Pulmonary artery endothelial cell (primary cell): Measurements from ENCODE around the gene FHDC1. TPM values are rescaled to one million over a fixed set of nuclear protein-coding genes. Genes with fewer than 3 reads are reported as not detected.

Source experiments
- DNase-seq: peaks from one replicate; pipeline ENCODE4 v3.0.0-alpha.2; 2011; ENCODE audit warnings: low read depth, low spot score
- total RNA-seq: library from RNA; depleted of rRNA; stranded (reverse); fragments of >200 nt; gene quantifications from 2 replicates; pipeline ENCODE4 v1.2.3, GENCODE V29; 2014

Gene FHDC1
- total RNA-seq, 1 donor from 2014 or later: under 0.01 TPM

DNA sequence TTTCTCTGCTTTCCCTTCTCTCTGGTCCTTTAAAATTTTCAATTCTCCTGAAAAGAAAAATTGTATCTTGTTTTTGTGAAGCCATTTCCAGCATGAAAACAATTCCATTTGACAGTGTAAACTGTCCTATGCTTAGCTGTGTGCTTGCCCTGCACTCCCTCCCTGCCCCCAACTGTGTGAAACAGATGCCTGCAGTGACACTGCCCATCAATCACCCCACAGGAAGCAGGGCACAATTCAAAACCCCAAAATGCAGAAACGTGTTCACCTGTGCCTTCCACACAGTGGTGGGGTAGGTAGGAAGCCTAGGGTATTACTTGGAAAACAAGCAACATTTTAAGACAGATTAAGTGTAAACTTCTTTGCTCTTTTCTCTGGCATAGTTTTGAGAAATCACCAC is 6.2 kb upstream of the FHDC1 start:
- no peak for DNase-seq

DNA sequence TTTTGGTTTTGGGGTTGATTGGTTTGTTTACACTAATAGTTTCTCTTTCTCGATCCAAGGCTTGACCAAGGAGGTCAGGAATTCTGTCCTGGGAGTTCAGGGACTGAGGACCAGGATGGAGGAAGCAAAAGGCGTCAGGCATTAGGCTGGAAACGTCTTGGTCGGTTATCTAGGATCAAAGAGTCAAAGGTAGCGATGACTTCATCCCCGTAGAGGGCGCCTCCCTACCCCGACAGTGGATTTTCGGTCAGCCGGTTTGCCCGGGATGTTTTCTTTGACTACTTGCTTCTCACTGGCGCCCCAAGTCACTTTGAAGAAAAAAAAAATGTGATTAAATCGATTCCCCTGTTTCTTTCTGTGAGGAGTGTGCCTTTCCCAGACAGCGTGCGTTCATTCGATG is 980 bp upstream of the FHDC1 start:
- DNase-seq: no peak

DNA sequence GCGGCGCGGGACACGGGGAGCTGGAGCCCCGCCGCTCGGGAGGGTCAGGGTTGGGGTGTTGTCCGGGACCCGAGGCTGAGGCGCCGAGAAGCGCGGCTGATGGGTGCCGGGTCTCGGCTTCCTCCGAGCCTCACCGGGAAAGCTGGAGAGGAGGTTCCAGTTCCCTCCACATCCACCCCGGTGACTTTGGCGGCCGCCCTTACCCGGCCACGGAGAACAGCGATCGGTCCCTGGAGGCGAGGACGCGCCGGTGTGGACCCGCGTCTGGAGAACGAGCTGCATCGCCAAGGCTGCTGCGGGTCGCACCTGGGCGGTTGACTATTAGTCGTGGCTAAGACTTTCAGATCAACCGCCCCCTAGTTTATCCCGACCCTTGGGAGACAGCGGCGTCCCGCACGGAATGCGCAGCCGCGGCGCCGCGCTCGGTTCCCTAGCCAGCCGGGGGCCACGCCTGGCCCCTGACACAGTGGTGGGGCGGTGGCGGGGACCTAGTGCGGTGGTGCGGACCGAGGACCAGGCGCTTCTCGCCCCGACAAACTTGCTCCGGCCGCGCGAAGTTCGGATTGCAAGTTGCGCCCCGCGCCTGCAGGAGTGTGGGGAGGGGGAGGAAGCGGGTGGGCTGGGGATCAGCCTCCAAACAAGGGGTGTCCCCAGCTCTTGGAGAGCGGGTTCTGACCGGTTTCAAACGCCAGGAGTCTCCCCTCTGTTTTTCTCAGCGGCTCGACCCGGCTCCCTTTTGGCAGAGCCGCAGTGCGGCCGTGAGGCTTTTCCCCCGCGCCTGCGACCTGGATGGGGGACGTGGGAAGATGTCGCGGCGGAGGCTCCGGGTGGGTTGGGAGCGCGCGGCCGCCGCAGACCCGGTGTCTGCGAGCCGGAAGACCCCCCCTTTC is 568 bp downstream of the FHDC1 start:
- DNase-seq: no peak

DNA sequence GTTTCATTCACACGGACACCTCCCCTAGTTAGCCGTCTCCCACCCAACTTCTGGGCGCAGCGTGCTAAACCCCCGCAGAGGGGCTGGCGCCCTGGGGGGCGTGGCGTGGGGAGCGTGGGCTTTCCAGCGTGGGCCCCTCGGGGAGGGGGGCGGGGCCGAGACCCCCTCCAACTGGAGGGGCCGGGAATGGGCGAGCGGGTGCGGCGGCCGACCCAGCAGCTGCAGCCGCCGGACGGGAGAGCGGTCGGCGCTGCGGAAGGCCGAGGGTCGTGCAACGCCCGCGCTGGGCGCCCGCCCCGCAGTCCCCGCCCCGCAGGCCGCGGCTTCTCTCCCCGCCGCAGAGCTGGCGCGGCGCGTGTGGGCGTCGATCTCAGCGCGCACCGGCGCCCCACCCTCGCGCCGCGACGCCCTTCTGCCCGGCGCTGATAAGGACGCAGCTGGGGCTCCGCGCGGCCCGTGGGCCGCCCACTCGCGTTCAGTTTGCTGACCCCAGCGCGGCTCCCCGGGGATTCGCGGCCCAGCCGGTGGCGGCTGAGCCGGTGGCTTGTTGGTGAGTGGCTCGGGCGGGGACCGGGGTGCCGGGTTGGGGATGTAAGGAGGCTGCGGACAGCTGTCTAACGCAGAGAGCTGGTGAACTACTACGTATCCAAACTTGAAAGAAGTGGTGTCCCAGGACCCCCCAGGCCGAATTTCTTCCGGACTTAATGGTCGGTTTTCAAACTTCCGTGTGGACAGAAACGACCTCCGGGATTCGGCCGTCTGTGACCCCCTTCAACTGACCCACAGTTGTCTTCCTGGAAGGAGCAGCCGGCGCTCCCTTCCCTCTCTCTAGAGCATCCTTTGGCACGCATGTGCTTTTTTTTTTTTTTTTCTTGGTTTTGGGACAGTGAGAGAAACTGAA is 1.5 kb downstream of the FHDC1 start:
- no peak for DNase-seq

DNA sequence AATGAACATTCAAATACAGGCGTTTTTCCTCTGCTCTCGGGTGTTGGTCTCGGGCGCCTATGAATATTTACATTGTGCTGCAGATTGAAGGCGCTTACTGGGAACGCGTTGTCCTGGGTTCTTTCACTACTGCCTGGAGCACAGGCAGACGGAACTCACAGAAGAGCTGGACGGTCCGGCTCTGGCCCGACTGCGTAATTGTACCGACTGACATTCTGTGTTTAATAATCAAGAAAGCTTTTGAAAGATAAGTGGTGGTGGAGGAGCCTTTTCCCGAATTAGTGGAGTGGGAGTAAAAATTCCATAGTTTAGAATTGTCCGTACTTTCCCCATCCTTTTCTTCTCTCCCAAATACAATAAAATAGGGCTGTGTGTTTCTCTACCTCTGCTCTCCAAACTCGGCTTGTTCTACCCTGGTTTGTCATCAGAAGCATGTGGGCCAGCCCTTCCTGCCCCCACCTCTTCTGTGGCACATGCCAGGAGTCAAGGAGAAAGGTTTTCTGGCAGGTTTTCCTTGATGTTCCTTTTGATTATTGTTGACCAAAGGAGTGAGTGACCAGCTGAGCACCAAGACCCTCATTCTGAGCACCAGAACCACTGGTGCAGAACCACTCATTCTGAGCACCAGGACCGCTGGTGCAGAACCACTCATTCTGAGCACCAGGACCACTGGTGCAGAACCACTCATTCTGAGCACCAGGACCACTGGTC is 2.3 kb downstream of the FHDC1 start:
- DNase-seq: no peak

DNA sequence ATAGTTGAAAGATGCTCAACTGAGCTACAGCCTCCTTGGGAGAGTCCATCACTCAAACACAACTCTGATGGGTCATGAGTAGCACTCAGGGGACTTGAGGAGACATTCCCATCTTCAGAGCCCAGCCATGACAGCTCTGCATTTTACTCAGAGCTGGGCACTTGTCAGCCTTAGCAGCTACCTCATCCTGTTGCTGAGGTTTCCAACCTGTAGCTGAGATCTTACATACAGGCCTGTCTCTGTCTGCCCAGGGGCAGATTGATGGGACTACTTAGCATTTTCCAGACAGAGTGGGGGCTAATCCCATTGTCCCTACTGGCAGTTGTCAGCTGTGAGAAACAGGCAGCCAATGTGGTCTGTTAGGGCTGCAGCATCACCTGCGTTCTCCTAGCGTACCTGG is 3.5 kb downstream of the FHDC1 start:
- DNase-seq: no peak

DNA sequence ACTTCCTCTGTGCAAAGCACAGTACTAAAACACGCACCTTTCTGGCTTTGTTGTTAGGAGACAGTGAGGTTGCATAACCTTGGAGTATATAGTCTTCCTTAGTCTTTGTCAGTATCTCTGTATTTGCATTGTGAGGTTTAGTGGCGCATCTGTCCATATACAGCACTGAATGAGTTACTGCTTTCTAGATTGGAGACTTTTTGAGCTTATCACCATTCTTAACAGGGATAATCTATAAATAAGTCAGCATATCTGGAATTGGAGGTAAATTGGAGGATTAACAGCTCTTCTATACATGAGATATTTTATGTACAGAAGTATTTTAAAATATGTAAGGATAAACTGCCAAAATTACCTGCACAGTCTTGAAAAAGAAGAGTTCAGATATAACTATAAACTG is 4.3 kb downstream of the FHDC1 start:
- no peak for DNase-seq

DNA sequence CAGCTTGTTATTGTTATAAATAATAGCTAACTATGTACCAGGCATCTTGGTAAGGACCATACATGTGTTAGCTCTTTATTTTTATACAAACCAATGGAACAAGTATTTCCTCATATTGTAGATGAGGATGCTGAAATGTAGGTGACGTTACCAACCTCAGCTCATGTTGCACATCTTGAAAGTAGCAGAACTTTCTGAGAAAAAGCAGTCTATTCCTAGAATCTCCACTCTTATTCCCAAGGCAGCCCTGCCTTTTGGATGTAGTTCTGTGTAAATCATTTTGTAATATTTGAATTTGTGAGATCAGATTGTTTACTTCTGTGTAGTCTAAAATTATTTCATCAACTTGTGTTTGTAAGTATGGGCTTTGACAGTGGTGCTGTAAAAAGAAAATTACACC is 5.3 kb downstream of the FHDC1 start:
- no peak for DNase-seq

DNA sequence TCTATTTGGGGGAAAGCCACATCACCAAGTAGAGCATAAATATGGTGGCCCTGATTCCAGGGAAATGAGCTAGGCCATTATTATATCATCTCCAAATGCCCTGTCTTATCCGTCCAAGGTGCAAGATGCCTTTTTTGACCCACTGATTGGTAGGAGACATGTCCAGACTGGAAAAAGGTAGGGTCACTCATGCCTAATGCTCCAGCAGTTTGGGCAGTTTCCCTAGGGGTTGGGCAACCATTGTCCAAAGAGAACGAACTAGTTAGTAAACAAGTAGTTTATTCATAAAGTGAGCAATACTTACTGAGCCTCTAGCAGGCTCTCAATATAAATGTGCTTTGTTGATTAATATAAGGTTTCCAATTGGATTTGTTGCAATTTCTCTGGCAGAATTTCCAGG is 6.2 kb downstream of the FHDC1 start:
- no peak for DNase-seq

DNA sequence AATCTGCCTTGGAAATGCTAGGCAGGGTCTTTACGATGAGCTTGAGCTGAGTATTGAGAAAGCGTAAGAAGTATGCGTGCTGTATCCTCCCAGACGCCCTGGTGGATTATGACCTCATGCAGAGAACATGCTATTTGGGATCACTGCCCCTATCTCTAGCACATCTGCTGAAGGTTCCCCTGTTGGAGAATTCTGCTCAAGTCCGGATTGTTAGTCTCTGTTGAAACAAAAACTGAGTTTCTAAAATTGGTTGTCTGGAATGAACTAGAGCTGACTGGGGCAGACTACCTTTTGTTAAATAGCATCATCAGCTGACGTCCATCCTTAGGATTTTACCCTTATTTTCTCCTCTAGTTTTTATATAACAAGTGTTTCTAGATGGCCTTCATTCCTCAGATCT is 7.5 kb downstream of the FHDC1 start:
- DNase-seq: no peak

DNA sequence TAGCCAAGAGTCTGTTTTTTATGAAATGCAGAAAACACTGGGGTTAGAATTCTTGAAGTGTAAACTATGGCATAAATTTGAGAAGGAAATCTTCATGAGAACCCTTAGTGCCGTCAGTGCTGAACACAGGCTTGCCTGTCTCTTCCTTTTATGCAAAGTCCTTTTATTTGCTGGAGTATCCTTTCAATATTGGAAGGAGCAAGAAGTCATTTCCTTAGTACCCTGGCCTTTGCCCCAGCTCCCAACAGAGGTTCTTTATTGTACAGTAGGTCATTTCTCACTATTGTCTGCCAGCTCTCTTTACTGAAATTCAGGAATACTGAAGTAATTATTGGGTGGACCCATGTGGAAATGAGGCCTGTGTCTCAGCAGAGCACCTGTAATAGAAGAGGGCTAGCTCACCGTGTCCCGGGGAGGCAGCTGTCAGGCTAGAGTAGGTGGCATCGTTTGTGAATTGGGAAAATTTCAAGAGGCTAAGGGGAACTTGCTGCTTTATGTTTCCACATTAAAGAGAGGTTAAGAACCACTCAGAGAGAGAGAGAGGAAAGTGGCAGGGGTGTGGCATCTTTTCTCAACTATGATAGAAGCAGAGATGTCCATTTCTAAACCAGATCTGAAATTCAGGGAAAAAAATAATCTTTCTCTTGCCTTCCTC is 8.7 kb downstream of the FHDC1 start:
- no peak for DNase-seq

DNA sequence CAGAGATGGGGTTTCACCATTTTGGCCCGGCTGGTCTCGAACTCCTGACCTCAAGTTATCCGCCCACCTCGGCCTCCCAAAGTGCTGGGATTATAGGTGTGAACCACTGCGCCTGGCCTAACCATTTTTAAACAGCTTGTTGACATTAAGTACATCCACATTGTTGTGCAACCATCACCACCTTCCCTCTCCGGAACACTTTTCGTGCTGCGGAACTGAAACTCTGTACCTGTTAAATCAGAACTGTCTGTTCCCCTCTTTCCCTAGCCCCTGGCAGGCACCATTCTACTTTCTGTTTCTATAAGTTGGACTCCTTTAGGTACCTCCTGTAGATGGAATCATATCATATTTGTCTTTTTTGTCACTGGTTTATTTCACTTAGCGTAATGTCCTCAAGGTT is 9.5 kb downstream of the FHDC1 start:
- no peak for DNase-seq

DNA sequence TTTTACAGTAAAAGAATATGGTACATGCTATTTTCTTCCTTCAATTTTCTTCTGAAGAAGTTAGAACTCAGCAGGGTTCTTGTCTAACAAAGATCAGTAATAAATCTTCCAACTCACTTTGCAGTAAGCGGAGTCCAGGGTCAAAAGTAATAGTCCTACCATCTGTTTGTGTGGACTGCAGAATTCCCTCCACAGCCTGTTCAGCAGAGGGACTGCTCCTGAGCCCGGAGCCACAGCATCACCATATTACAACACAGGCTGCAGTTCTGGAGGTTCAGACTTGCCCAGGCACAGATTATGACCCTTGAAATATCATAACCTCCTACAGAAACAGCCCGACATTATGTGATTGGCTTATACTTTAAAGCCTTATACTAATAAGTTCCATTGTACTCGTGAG is 10.3 kb downstream of the FHDC1 start:
- DNase-seq: no peak

DNA sequence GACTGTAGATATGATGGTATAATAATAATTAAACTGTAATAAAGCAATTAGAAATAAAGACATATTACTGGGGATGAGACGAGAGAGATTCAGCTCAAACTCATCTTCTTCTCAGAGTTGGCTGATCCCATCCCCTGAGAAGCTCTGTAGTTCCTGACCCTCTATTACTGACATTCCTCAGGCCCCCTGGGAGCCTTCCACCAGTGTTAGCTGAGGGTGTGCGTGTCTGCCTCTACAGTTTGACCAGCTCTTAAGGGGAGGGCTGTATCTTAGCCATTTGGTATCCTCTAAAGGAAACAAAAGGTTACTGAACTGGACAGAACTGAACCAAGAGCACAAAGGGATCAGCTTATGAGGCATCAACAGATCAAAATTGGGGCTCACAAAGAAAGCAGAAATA is 11.2 kb downstream of the FHDC1 start:
- no peak for DNase-seq

DNA sequence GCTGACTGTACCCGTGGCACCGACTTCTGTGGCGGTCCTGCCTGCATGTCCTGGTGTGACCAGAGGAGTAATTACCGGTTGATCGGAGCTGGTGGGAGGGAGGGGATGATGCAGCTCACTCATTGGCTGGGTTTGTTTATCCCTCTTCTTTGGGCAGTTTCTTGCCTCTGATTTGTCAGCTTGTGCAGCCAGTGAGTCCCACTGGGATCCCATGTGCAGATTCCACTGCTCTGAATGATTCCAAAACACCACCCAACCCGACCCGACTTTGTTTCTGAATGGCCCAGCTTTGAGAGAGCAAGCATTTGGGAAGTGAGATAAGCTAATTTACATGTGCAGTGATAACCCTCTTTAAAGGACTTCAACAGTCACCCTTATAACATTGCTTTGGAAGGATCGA is 13.8 kb downstream of the FHDC1 start:
- no peak for DNase-seq

DNA sequence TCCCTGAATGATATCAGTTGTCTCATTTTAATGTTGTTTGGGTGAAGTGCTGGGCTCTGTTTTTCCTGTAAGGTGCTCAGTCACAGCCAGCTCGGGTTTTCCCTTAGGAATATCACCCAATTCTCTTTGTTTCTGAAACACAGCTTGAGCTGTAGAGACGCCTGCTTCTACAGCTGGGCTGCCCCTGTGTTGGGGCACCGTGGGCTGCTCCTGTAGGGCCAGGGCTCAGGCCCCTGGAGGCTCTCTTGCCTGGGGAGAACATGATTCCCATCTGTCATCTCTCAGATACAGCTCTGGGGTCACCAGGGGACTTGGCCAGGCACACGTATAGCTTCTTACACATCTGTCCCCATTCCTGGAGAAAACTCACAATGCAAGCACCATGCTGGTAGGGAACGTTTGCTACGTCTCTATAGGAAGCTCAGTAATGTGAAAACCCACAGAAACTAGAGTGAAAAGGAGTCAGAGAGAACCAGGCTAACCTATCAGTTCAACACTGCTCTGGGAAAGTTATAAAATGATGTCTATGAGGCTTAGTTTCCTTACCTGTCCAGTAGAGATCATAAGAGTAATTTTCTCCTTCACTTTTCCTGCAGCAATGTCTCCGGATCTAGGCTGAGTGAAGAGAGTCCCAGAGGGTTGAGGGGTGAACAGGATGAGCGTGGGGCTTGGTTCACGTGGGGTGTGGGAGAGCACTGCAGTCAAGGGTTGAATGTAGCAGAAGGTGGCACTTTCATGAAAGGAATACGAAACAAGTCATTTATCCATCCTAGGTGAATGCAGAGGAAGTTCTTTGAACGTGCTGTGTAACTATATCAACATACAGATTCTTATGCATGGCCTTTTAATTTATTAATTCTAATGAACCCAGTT is 14.5 kb downstream of the FHDC1 start:
- DNase-seq: no peak

DNA sequence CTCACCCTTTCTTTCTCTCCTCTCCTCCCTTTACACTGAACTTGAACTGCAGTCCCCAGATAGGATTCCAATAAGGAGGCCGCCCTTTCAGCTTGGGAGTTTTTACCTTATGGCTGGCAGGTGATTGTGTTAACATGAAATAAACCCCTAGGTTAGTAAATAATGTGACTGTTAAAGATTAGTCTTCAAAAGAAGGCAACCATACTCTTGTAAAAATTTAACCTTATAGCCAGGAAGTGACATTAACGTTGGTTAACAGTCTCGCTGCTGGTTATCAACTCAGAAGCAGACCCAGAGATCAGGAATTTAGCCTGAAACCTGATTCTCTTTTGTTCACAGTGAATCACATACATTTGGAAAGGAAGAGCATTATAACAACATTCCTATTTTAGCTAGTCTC is 15.2 kb downstream of the FHDC1 start:
- no peak for DNase-seq

DNA sequence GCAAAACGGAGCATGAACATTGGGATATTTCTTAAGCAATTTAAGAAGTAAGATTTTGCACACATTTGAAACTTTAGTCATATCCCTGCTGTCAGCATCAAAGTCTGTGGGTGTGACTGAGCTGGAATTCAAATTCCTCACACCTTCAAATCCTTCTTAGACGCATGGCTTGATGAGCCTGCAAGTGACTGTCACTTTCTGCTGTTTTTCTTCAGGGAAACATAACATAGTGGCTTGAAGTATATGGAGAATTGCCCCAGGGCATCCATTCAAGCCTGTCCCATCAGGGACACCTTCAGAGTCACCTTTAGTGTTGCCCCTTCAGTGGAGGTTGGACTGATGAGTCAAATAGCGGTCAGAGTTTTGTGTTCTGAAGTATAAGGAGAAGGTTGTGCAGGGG is 17.4 kb downstream of the FHDC1 start:
- no peak for DNase-seq

DNA sequence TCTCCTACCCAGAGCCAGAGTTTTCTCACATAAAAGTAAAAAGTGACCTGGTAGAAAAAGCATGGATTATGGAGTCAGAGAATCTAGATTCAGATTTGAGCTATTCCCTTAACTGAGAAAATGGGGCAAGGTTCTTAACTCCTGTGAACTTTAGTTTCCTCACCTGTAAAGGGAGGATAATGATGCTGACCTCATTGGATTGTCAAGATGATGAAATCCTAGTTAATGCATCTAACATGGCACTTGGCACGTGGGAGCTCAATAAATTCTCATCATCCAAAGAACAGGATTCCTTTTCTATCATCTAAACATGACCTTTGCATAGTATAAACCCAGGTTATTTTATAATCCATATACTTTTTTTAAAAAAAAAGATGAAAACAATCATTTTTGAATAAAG is 18.6 kb downstream of the FHDC1 start:
- no peak for DNase-seq

DNA sequence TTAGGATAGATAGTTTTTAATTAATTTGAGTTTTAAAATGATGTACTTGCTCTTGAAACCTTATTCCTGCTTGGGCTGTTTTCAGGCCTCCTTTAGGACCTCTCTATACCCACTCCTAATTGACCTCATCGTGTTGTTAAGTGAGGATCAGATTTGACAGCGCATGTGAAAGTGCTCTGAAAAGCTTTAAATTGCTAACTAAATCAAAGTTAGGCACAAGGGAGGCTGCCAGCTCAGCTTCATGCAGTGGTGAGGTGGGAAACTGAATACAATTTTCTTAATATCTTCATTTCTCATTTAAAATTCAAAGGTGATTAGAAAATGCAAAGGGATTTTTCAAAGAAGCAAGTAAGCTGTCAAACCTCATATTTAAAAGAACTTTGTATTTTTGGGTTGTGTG is 20.0 kb downstream of the FHDC1 start:
- DNase-seq: no peak
